Activated CD4-positive, alpha-beta T cell treated with anti-CD3 and anti-CD28 coated beads, Interleukin-2, amount 10 ng/mL, durations not matched to agents 24 days and 14 days (primary cell): ENCODE data around the gene SRSF6. TPM values are rescaled to one million over a fixed set of nuclear protein-coding genes. Genes with fewer than 3 reads are reported as not detected.
A peak's percentile ranks its signal among the peaks of the same experiment; 100 is the strongest.
"Not testable (repeated sequence)": the region's sequence is repeated elsewhere in the genome, so short reads cannot be mapped to it uniquely, and the experiment has no call there.

Source experiments
- DNase-seq: peaks from one replicate; pipeline ENCODE4 v3.0.0; 2022
- H3K27ac Mint-ChIP-seq: one replicate; pipeline ENCODE4 v1.8.0; 2022; ENCODE audit warnings: mild to moderate bottlenecking, mixed read lengths
- H3K27me3 Mint-ChIP-seq: one replicate; pipeline ENCODE4 v1.8.0; 2022; ENCODE audit warnings: mixed read lengths
- H3K36me3 Mint-ChIP-seq: one replicate; pipeline ENCODE4 v1.8.0; 2022; ENCODE audit warnings: low read depth, mild to moderate bottlenecking, mixed read lengths
- H3K4me1 Mint-ChIP-seq: one replicate; pipeline ENCODE4 v1.8.0; 2021; ENCODE audit warnings: mixed read lengths
- H3K4me3 Mint-ChIP-seq: one replicate; pipeline ENCODE4 v1.8.0; 2022; ENCODE audit warnings: mild to moderate bottlenecking, moderate library complexity, mixed read lengths
- H3K9me3 Mint-ChIP-seq: one replicate; pipeline ENCODE4 v1.8.0; 2021; ENCODE audit warnings: mixed read lengths
- intact Hi-C: fragments of 100-400 bp; cut with micrococcal nuclease; formaldehyde crosslinking; loops from one replicate; pipeline ENCODE4 v1.15.1; 2023
- total RNA-seq: library from RNA; stranded (reverse); gene quantifications from 2 replicates; pipeline ENCODE4 v1.2.3, GENCODE V29; 2022

Gene SRSF6
- total RNA-seq, 1 donor from 2014 or later = 206 TPM

DNA sequence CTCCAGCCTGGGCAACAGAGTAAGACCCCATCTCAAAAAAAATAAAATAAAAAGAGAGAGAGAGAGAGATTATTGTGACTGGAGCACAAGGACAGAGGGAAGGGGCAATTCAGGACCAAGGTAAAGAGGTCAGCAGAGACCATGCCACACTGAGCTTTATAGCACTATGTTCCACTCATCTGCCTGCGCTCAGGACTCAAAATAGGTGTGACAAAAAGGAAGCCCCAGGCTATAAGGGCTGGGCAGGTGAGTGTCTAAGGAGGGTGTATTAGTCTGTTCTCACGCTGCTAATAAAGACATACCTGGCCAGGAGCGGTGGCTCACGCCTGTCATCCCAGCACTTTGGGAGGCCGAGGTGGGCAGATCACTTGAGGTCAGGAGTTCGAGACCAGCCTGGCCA lies 23.1 kb upstream of the SRSF6 start:
- H3K27me3 Mint-ChIP-seq = peaks cover 12% of the 10 kb centered on the region
- H3K4me3 Mint-ChIP-seq = no peak overlapping the region
- intact Hi-C loops = no loop called here
- no peaks in the 10 kb centered on the region for H3K9me3 Mint-ChIP-seq
- no peak for DNase-seq
- H3K27ac Mint-ChIP-seq = no peak overlapping the region
- no peaks in the 10 kb centered on the region for H3K36me3 Mint-ChIP-seq
- H3K4me1 Mint-ChIP-seq = peaks cover 2% of the 10 kb centered on the region

GRCh38 chr20:43438578-43439316 lies 18.9 kb upstream of the SRSF6 start:
- intact Hi-C loops = no loop called here
- peaks cover 6% of the 10 kb centered on the region for H3K27me3 Mint-ChIP-seq
- no peak for DNase-seq
- H3K4me1 Mint-ChIP-seq = peaks cover 2% of the 10 kb centered on the region
- no peaks in the 10 kb centered on the region for H3K9me3 Mint-ChIP-seq
- H3K36me3 Mint-ChIP-seq = no peaks in the 10 kb centered on the region
- H3K4me3 Mint-ChIP-seq = no peak overlapping the region
- no peak overlapping the region for H3K27ac Mint-ChIP-seq

- Mint-ChIP-seq H3K36me3 (no peaks in the 10 kb centered on the region), H3K9me3 (no peaks in the 10 kb centered on the region)
- intact Hi-C loops = no loop called here
Observed at GRCh38 chr20:43440531-43440930, 17.2 kb upstream of the SRSF6 start.

GRCh38 chr20:43442282-43442880 lies 15.3 kb upstream of the SRSF6 start:
- Mint-ChIP-seq H3K27me3 (no peaks in the 10 kb centered on the region), H3K4me3 (no peak overlapping the region), H3K9me3 (no peaks in the 10 kb centered on the region), H3K36me3 (no peaks in the 10 kb centered on the region), H3K27ac (no peak overlapping the region), H3K4me1 (peaks cover 2% of the 10 kb centered on the region)
- intact Hi-C loops = no loop called here
- no peak for DNase-seq

More at GRCh38 chr20:43440531-43440930, 17.2 kb upstream of the SRSF6 start:
- H3K4me3 Mint-ChIP-seq = no peak overlapping the region
- no peaks in the 10 kb centered on the region for H3K27me3 Mint-ChIP-seq
- H3K27ac Mint-ChIP-seq = no peak overlapping the region
- peaks cover 2% of the 10 kb centered on the region for H3K4me1 Mint-ChIP-seq
- DNase-seq = no peak

GRCh38 chr20:43444107-43444506 lies 13.6 kb upstream of the SRSF6 start:
- Mint-ChIP-seq H3K9me3 (no peaks in the 10 kb centered on the region), H3K4me3 (no peak overlapping the region), H3K36me3 (no peaks in the 10 kb centered on the region), H3K27ac (no peak overlapping the region), H3K4me1 (peaks cover 3% of the 10 kb centered on the region), H3K27me3 (peaks cover 7% of the 10 kb centered on the region)
- intact Hi-C loops = no loop called here
- DNase-seq = no peak

GRCh38 chr20:43446361-43446879 lies 11.3 kb upstream of the SRSF6 start:
- Mint-ChIP-seq H3K4me3 (no peak overlapping the region), H3K27me3 (peaks cover 16% of the 10 kb centered on the region), H3K36me3 (no peaks in the 10 kb centered on the region), H3K9me3 (no peaks in the 10 kb centered on the region), H3K4me1 (peaks cover 3% of the 10 kb centered on the region), H3K27ac (no peak overlapping the region)
- no peak for DNase-seq
- intact Hi-C loops = no loop called here

DNA sequence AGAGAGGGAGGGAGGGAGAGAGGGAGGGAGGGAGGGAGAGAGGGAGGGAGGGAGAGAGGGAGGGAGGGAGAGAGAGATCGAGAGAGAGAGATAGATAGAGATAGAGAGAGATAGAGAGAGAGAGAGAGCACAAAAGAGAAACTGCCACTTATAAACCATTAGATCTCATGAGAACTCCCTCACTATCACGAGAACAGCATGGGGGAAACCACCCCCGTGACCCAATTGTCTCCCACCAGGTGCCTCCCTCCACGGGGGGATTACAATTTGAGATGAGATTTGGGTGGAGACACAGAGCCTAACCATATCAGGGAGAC lies 9.3 kb upstream of the SRSF6 start:
- H3K4me1 Mint-ChIP-seq, H3K36me3 Mint-ChIP-seq, intact Hi-C loops, H3K27ac Mint-ChIP-seq, H3K9me3 Mint-ChIP-seq, H3K4me3 Mint-ChIP-seq, DNase-seq: not testable (repeated sequence)
- peaks cover 19% of the 10 kb centered on the region for H3K27me3 Mint-ChIP-seq

- DNase-seq = peak; percentile 82
- Mint-ChIP-seq H3K27ac (no peak overlapping the region), H3K4me1 (peaks cover 3% of the 10 kb centered on the region), H3K4me3 (no peak overlapping the region), H3K36me3 (no peaks in the 10 kb centered on the region), H3K9me3 (no peaks in the 10 kb centered on the region), H3K27me3 (peaks cover 23% of the 10 kb centered on the region)
- intact Hi-C loops = loop anchor here (1.0 kb wide), 3 partner anchors 65 to 644 kb away; no protein-coding TSS in a partner anchor
Observed at GRCh38 chr20:43448748-43449535, 8.8 kb upstream of the SRSF6 start.

- no peaks in the 10 kb centered on the region for H3K36me3 Mint-ChIP-seq
- no peak overlapping the region for H3K4me3 Mint-ChIP-seq
- intact Hi-C loops = no loop called here
- H3K27ac Mint-ChIP-seq = no peak overlapping the region
- H3K4me1 Mint-ChIP-seq = peaks cover 3% of the 10 kb centered on the region
- peaks cover 33% of the 10 kb centered on the region for H3K27me3 Mint-ChIP-seq
- no peaks in the 10 kb centered on the region for H3K9me3 Mint-ChIP-seq
- no peak for DNase-seq
Observed at GRCh38 chr20:43450841-43451799, 6.6 kb upstream of the SRSF6 start.

DNA sequence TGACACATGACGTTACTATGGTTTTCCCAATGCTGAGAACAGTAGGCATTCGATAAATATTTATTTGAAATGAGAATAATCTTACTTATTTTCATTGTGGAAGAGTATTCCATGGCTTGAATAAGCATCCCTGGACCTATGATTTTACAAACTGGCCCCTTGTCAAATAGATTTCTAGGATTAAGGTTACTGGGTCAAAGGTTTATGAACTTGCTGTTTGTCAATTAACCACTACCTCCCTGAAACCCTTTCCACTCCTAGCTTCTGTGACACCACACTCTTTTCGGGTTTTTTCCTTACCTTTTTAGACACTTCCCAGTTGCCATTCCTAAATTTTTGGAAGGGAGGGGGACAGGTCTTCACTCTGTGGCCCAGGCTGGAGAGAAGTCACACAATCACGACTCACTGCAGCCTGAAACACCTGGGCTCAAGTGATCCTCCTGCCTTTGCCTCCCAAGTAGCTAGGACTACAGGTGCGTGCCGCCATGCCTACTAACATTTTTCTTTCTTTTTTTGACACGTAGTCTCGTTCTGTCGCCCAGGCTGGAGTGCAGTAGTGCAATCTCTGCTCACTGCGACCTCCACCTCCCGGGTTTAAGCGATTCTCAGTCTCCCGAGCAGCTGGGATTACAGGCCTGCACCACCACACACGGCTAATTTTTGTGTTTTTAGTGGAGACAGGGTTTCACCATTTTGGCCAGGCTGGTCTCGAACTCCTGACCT lies 5.1 kb upstream of the SRSF6 start:
- Mint-ChIP-seq H3K4me1 (peaks cover 5% of the 10 kb centered on the region), H3K4me3 (no peak overlapping the region), H3K27me3 (peaks cover 33% of the 10 kb centered on the region), H3K36me3 (no peaks in the 10 kb centered on the region), H3K27ac (no peak overlapping the region), H3K9me3 (no peaks in the 10 kb centered on the region)
- intact Hi-C loops = no loop called here
- DNase-seq = no peak

GRCh38 chr20:43456252-43456651 lies 1.4 kb upstream of the SRSF6 start:
- H3K9me3 Mint-ChIP-seq, DNase-seq, H3K27ac Mint-ChIP-seq: not testable (repeated sequence)
- peak overlapping the region; percentile 93 for H3K4me3 Mint-ChIP-seq
- H3K27me3 Mint-ChIP-seq = peaks cover 19% of the 10 kb centered on the region
- peaks cover 29% of the 10 kb centered on the region for H3K36me3 Mint-ChIP-seq
- intact Hi-C loops = loop anchor here (2.0 to 5.0 kb wide), 4 partner anchors 59 to 756 kb away; partner anchors contain the start of gene OSER1
- peaks cover 18% of the 10 kb centered on the region for H3K4me1 Mint-ChIP-seq

- Mint-ChIP-seq H3K27me3 (peaks cover 17% of the 10 kb centered on the region), H3K27ac (peak overlapping the region; percentile 98), H3K36me3 (peaks cover 37% of the 10 kb centered on the region), H3K9me3 (no peaks in the 10 kb centered on the region), H3K4me1 (peaks cover 22% of the 10 kb centered on the region), H3K4me3 (peak overlapping the region; percentile 93)
- intact Hi-C loops = loop anchor here (1.0 to 5.0 kb wide), 5 partner anchors 58 to 755 kb away; partner anchors contain the start of genes IFT52 and OSER1
- peak; percentile 96 for DNase-seq
Observed at GRCh38 chr20:43456809-43457639, 672 bp upstream of the SRSF6 start.
